ENCODE measurements around the gene NAMPT.

The NAMPT gene

GRCh38 chr7:106270122-106270977 is 14.4 kb downstream of the NAMPT start:
- DNase-seq: no peak

- no peak for DNase-seq
Measured at GRCh38 chr7:106269254-106269961, 15.4 kb downstream of the NAMPT start.

- no peak for DNase-seq
Measured at GRCh38 chr7:106265133-106265532, 19.6 kb downstream of the NAMPT start.

GRCh38 chr7:106262221-106262881 is 22.4 kb downstream of the NAMPT start:
- no peak for DNase-seq

- no peak for DNase-seq
Measured at GRCh38 chr7:106260136-106260561, 24.6 kb downstream of the NAMPT start.

- no peak for DNase-seq
Measured at GRCh38 chr7:106258789-106259188, 26.0 kb downstream of the NAMPT start.

- no peak for DNase-seq
Measured at GRCh38 chr7:106257752-106258151, 27.0 kb downstream of the NAMPT start.

GRCh38 chr7:106256144-106256543 is 28.6 kb downstream of the NAMPT start:
- DNase-seq: no peak

GRCh38 chr7:106255246-106255645 is 29.5 kb downstream of the NAMPT start:
- DNase-seq: no peak

GRCh38 chr7:106254525-106255116 is 30.2 kb downstream of the NAMPT start:
- no peak for DNase-seq

GRCh38 chr7:106252568-106252967 is 32.2 kb downstream of the NAMPT start:
- no peak for DNase-seq

- DNase-seq: no peak
Measured at GRCh38 chr7:106249488-106249887, 35.3 kb downstream of the NAMPT start.

- no peak for DNase-seq
Measured at GRCh38 chr7:106248600-106248999, 36.2 kb downstream of the NAMPT start.

- no peak for DNase-seq
Measured at GRCh38 chr7:106247841-106248240, 36.9 kb downstream of the NAMPT start.

GRCh38 chr7:106246902-106247711 is 37.7 kb downstream of the NAMPT start:
- DNase-seq: no peak

- no peak for DNase-seq
Measured at GRCh38 chr7:106243893-106244292, 40.9 kb downstream of the NAMPT start.

- DNase-seq: no peak
Measured at GRCh38 chr7:106239406-106239805, 45.4 kb downstream of the NAMPT start.

- no peak for DNase-seq
Measured at GRCh38 chr7:106238830-106239229, 46.0 kb downstream of the NAMPT start.

- DNase-seq: no peak
Measured at GRCh38 chr7:106236065-106236464, 48.7 kb downstream of the NAMPT start.

GRCh38 chr7:106234425-106234824 is 50.4 kb downstream of the NAMPT start:
- DNase-seq: no peak

GRCh38 chr7:106231856-106232490 is 52.8 kb downstream of the NAMPT start:
- no peak for DNase-seq

GRCh38 chr7:106225856-106226255 is 58.9 kb downstream of the NAMPT start:
- no peak for DNase-seq

Measured in GOT3 (cell line).